Left lobe of liver (tissue), 2 donors: ENCODE results near the gene HCRTR1. TPM values are rescaled to one million over a fixed set of nuclear protein-coding genes. Genes with fewer than 3 reads are reported as not detected.

Experiments used
- ATAC-seq: fragments of 200-7000 bp; cut with Tn5 transposase; one replicate; pipeline ENCODE4 v1.9.1; 2020; ENCODE audit warnings: mild to moderate bottlenecking, moderate library complexity
- DNase-seq: peaks from one replicate; pipeline ENCODE4 v3.0.0-alpha.2; 2020; ENCODE audit warnings: low spot score
- total RNA-seq: library from RNA; stranded (reverse); gene quantifications from one replicate; pipeline ENCODE4 v1.2.1, GENCODE V29; 2021
- donor health status: DM: no; HTN: no; CAD: no; lungs with moderate emphysema.
- donor health status: DM: no; HTN: yes; CAD: no.

Gene HCRTR1
- total RNA-seq, 1 donor from 2014 or later, result not detected

DNA sequence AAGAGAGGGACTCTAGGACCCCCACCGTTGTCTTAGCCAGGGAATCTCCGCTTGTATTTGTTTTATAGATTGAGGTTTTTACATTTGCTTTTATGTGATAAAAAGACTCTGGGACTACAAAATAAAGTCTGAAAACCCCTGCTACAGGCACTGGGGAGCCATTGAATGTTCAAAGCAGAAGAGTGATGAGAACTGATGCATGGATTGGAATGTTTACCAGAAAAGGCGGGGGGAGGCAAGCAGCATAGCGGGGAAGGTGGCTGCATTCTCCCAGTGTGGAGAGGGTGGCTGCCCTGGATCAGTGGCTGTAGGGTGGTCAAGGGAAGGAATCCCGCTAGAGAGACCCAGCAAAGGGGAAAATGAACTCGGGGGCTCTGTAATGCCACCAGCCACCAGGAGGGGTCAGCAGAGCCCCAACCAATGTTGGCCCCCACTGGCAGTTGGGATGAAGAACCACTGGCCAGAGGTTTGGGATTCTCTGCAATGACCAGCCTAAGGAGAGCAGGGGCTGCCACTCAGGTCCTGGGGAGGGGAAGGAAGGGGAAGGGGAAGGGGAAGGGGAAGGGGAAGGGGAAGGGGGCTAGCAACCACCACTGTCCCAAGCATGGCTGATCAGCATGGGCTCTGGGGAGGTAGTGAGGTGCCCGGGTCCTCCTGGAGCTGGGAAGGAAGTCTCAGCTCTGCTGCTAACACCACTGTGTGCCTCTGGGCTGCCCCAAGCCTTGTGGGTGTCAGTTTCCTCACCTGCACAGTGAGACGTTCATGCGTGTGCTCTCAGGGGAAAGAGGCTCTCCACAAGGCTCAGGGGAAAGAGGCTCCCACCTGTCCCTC is 46.3 kb downstream of the HCRTR1 start:
- DNase-seq (peak; percentile 66), ATAC-seq (peak; percentile 89)

GRCh38 chr1:31664528-31664927 is 47.0 kb downstream of the HCRTR1 start:
- no peak for DNase-seq
- ATAC-seq, result no peak

DNA sequence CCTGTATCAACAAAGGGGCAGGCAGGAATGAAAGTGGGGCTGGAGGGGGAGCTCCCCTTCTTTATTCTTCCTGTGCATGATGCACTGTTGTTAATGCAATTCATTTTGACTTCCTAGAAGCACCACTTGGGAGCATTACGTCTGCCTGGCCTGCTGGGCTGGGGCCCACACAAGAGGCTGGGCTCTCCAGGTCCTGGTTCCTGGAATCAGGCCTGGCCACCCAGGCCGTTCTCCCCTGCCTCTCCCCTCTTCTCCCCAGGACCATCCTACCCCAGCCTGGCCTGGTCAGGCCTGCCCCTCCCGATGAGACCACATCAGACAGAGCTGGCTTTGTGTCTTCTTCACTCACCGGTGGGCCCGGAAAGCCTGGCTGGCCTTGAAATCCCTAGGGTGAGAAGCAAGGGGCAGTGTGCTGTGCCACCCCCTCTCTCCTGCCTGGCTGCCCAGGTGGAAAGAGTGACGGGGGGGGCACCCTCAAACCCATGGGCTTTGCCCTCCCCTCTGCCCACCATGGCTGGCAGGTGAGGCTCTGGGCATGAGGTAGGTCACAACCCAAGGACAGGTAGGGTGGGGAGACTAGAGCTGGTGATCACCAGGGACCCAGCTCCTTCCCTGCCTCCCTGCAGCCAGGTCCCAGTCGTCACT is 47.9 kb downstream of the HCRTR1 start:
- no peak for DNase-seq
- no peak for ATAC-seq

DNA sequence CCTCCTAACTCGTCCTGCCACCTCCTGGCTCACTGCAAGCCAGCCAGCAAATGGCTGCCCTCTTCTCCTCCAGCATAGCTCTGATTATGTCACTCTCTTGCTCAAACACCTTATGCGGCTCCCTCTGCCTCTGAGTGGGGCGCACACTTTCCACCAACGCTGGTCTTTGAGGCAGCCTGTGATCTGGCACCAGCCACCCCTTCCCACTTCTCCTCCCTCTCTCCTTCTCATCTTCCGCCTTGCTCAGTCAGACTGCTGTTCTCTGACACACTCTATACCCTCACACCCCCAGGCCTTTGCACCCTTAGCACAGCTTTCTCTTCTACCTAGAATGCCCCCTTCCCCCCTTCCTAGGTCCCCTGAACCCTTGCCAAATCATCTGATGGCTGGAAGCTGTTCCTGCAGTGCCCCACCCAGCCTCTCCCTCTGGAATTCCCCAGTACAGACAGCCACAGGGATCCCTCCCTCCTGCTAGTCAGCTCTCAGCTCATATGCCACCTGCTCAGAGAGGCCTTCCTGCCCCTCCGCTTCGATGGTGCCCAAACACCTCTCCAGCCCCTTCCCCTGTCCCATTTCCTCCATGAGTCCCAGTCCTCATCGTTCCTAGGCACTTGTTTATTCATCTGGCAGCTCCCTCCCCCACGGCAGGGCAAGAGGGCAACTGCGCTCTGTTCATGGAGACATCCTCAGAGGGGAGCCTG is 48.9 kb downstream of the HCRTR1 start:
- ATAC-seq (no peak), DNase-seq (no peak)

GRCh38 chr1:31667065-31667785 is 49.7 kb downstream of the HCRTR1 start:
- DNase-seq, result no peak
- ATAC-seq, result no peak

- ATAC-seq, result no peak
- no peak for DNase-seq
These were observed 50.9 kb downstream of the HCRTR1 start for GRCh38 chr1:31668303-31668883.

GRCh38 chr1:31669433-31669785 is 51.9 kb downstream of the HCRTR1 start:
- no peak for ATAC-seq
- no peak for DNase-seq

DNA sequence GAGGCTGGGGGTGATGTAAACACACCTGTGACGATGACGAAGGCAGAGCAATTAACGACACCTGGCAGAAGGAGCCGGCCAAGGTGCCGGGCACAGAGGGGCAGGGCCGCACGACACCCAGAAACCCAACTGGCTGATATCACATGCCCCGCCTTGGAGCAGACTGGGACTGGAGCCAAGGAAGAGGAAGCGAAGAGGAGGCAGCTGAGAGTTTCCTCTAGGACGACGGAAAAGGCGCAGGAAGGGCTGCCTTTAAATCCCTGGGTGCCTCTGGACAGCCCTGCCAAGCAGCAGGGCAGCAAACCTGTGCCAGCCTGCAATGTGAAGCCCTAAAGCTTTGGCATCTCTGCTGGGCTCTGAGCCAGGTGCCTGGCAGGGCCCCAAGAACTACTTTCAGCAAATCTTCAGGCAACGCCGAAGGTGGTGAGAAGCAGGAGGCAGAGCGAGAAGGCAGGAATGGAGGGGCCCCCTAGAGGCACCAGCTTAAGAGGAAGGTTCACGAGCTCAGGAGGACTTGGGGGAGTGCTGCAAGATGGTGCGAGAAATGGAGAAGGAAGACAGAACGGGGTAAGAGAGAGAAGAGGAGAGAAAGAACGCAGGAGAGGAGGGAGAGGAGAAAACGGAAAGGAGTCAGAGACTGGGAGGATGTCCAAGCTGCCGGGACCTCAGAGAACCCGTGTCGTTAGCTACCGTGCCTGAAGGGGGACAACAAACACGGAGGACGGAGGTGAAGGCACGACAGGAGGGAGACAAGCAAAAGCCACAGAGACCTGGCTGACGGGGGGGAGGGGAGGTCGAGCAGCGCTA is 52.5 kb downstream of the HCRTR1 start:
- ATAC-seq (peak; percentile 85), DNase-seq (peak; percentile 88)

DNA sequence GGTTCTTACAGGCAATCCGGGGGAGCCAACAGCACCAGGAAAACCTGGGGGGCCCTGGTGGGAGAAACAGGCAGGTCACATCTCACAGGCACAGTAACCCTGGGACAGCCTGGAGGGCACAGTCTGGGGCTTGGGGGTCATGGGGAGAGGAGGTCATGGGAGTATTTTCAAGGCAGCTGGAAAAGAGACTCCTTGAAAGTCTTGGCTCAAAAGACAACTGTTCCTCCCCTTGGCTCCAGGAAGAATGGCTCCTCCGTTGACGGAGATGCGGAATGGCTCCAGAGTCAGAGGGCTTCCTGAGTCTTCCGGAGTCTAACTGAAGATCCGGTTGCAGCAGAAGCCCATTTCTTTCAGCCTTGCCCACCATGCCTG is 53.1 kb downstream of the HCRTR1 start:
- ATAC-seq (no peak), DNase-seq (no peak)

GRCh38 chr1:31671147-31671546 is 53.7 kb downstream of the HCRTR1 start:
- DNase-seq (no peak), ATAC-seq (no peak)

GRCh38 chr1:31671561-31672201 is 54.2 kb downstream of the HCRTR1 start:
- ATAC-seq (no peak), DNase-seq (no peak)

DNA sequence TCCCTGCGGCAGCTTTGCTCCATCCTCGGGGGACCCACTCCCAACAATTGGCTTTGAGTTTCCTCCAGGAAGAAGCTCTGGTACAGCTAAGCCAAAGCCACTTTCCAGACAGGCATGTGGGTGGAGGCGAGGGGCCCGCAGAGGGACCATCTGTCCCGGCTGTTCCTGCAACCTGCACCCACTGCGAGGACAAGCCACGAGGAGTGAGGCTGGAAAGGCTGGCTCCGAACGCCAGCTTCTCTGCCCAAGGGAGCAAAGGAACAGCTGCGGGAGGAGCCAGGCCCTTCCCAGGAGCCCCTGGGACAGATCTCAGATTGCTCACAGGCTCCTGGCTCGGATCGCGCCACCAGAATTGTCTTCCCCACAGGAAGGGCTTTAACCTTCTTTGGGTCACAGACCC is 55.5 kb downstream of the HCRTR1 start:
- ATAC-seq, result no peak
- DNase-seq, result no peak

- no peak for ATAC-seq
- DNase-seq, result no peak
These were observed 55.9 kb downstream of the HCRTR1 start for GRCh38 chr1:31673433-31673832.

- ATAC-seq (no peak), DNase-seq (no peak)
These were observed 57.1 kb downstream of the HCRTR1 start for GRCh38 chr1:31674626-31675025.

DNA sequence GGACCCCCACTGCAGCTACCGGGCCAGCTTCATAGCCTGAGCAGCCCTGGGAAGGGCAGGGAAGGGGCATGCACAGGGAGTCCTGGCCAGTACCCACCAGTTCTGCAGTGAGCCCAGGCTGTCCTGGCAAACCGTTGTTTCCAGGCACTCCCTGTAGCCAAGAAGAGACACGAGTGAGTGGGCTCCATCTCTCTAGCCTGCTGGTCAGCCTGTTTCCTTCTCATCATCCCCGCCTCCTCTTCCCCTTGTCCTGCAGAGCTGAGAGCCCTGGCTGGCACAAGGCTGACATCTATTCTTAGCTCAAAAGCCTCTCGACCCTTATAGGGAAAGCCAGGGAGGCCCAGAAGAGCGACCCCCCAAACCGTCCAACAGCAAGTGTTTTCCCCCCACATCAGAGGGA is 57.7 kb downstream of the HCRTR1 start:
- ATAC-seq (no peak), DNase-seq (no peak)

- no peak for ATAC-seq
- no peak for DNase-seq
These were observed 58.3 kb downstream of the HCRTR1 start for GRCh38 chr1:31675756-31676155.
